ENCODE measurements around the gene AGRP.

DNA sequence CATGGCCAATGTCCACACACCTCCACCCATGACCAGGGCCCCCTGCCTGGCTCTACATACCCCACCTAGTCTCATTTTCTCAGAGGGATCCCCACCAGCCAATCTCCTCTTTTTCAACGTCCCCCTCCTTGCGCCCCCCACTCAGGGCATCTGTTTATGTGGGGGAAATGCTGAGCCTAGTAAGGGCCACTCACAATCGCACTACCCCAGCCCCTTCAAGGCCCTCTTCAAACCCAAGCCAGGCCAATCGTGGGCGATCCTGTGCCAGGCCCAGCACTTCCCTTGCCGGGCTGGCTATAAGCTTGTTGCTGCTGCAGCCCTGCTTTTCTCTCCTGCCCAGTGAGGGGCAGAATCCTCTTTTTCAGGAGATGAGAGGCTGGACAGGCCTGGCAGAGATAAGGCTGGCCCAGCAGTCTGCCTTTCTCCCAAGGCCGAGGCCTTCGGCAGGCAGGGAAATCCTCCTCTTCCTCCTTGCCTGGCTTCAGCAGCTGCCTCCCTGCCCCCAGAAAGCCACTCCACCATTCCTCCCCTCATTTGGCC, 36.3 kb downstream of the AGRP start:
- no peak for TF ChIP-seq POLR2A (IDR thresholded peaks at IDR 0.05)
- TF ChIP-seq CTCF (IDR thresholded peaks at IDR 0.05): no peak

Measured in thyroid gland (tissue), 4 donors.